Small intestine (tissue), 7 donors: ENCODE data around the gene NACA2. TPM values are rescaled to one million over a fixed set of nuclear protein-coding genes. Genes with fewer than 3 reads are reported as not detected.

Experiments
- DNase-seq, 2 donors: peaks; one replicate each; pipeline versions ENCODE4 v3.0.0 to v3.0.0-alpha.2; 2013
- FAIRE-seq: peaks from 2 replicates; lab custom pipeline; 2012; peaks lifted over from hg19 to GRCh38; lab: Jason Lieb, UNC
- H3K27ac ChIP-seq, 3 donors: one replicate each; pipeline ENCODE4 v1.5.1; 2013; ENCODE audit warnings: low read length in 2 of 3, mild to moderate bottlenecking in 2 of 3, control low read depth in 1 of 3, inconsistent platforms in 1 of 3, low read depth in 1 of 3, moderate library complexity in 1 of 3
- H3K27me3 ChIP-seq, 3 donors: one replicate each; pipeline ENCODE4 v1.6.1; 2013; ENCODE audit warnings: low read length in 3 of 3, inconsistent platforms in 1 of 3; ENCODE audit not compliant: control insufficient read depth in 3 of 3, insufficient read depth in 3 of 3
- H3K36me3 ChIP-seq, 3 donors: one replicate each; pipeline ENCODE4 v1.6.1; 2013; ENCODE audit warnings: low read length in 3 of 3, inconsistent platforms in 1 of 3, low read depth in 1 of 3, mild to moderate bottlenecking in 1 of 3, moderate library complexity in 1 of 3; ENCODE audit not compliant: control insufficient read depth in 3 of 3, insufficient read depth in 2 of 3
- H3K4me1 ChIP-seq, 3 donors: one replicate each; pipeline ENCODE4 v1.6.1; 2013; ENCODE audit warnings: low read length in 2 of 3, inconsistent platforms in 1 of 3, low read depth in 1 of 3, mild to moderate bottlenecking in 1 of 3, moderate library complexity in 1 of 3; ENCODE audit not compliant: control insufficient read depth in 3 of 3, insufficient read depth in 2 of 3
- H3K4me3 ChIP-seq, 3 donors: one replicate each; pipeline ENCODE4 v1.5.1; 2013; ENCODE audit warnings: low read length in 3 of 3, control low read depth in 1 of 3, inconsistent platforms in 1 of 3, low read depth in 1 of 3, mild to moderate bottlenecking in 1 of 3, moderate library complexity in 1 of 3
- H3K9me3 ChIP-seq, 2 donors: one replicate each; pipeline ENCODE4 v1.6.1; 2013; ENCODE audit warnings: low read depth in 1 of 2, low read length in 1 of 2; ENCODE audit not compliant: control insufficient read depth in 2 of 2, insufficient read depth in 1 of 2
- WGBS, 3 donors: extraction: QIAGEN DNeasy Blood & Tissue Kit; methylation state at CpG; one replicate each; pipeline ENCODE4 v1.1.7; 2013; 5-methylcytosine and 5-hydroxymethylcytosine counted together
- polyA plus RNA-seq, 4 donors: library from polyadenylated mRNA; stranded (reverse) in 3 of 4; unstranded in 1 of 4; fragments of 200-250 nt in 3 of 4; fragments of 120-200 nt in 1 of 4; gene quantifications; one replicate each; pipeline versions ENCODE4 v1.2.1 to v1.2.3, GENCODE V29; 2013
- donor health status: healthy with polysubstance abuse.
- donor health status: control.
- donor health status: control.
- donor health status: Bipolar disorder and iron deficiency.
- donor health status: healthy.

NACA2 gene
- polyA plus RNA-seq, 4 donors = 0.38 TPM; not detected in 3

DNA sequence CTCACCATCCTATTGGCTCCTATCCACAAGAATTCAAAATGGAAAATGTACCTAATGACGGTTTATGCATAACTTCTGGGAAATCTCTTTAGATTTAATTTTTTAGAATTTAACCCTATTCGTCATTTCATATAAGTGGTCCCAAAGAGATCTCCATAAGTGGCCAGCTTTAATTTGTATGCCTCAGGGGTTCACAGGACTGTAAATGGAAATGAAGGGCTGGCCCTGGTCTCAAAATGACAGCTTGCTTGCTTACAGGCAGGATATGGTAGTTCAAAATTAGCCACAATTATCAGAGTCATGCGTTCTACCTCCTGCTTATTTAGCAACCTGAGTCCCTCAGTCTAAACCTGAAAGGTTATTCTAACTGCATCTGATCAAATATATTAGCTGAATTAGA is 6.6 kb upstream of the NACA2 start:
- H3K9me3 ChIP-seq = no peaks in the 10 kb centered on the region
- H3K4me1 ChIP-seq = no peaks in the 10 kb centered on the region
- no peak overlapping the region for H3K4me3 ChIP-seq
- no peaks in the 10 kb centered on the region for H3K36me3 ChIP-seq
- H3K27ac ChIP-seq = no peak overlapping the region
- H3K27me3 ChIP-seq = peaks cover 0 to 12% (median 4%) of the 10 kb centered on the region in 3 donors
- WGBS, 3 donors = 85 to 90% (median 89%) methylated on average over 3 of the region's 3 CpGs
- no peak for FAIRE-seq
- DNase-seq = no peak

DNA sequence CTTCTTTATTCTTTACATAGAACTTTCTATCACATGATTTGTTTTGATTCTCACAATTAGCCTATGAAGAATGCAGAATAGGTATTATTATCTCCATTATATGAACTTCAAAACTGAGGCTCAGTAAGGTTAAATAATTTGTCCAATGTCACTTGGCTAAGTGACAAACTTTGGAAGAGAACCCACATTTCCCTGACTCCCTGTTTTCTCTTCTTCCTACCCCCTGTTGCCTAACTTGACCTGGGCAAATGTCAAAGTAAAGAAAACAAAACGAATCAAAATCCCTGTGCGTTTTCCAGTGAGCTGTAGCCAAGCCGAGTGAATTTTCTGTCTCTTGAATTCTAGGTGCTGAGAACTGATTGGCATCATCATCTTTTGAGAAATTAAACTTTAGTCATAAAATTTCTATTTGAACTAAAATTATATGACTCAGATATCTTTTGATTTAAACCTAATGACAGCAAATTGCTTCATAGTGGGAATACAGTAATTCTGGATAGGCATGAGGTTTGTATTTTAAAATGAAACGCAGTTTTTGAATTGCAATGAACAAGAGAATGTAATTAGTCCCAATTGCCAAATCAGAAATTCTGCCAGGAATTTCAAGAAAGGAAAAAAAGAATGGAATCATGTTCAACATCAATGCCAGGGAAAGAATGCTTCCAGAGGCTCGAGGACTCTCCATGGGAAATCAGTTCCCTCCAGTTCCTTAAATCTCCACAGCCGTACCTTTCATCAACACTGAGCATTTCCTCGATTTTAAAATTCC is 4.6 kb upstream of the NACA2 start:
- DNase-seq (no peak), FAIRE-seq (no peak)
- Histone ChIP-seq H3K9me3 (no peaks in the 10 kb centered on the region), H3K27ac (no peak overlapping the region), H3K27me3 (peaks cover 0 to 16% (median 7%) of the 10 kb centered on the region in 3 donors), H3K36me3 (no peaks in the 10 kb centered on the region), H3K4me3 (no peak overlapping the region), H3K4me1 (no peaks in the 10 kb centered on the region)
- WGBS, 3 donors = 53 to 67% (median 67%) methylated on average over 7 of the region's 7 CpGs

DNA sequence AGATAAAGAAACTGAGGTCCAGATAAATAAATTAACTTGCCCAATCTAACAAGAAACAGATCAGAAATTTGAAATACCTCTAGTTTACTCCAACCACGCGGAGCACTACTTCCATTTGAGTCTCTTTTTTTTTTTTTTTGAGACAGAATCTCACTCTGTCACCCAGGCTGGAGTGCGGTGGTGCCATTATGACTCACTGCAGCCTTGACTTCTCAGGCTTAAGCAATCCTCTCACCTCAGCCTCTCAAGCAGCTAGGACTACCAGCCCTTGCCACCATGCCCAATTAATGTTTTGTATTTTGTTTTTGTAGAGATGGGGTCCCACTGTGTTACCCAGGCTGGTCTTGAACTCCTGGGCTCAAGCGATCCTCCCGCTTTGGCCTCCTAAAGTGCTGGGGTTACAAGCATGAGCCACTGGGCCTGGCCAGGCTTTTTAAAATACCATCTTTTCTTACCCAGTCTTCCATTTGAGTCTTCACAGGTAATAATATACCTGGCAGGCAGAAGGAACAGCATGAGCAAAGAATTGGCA is 3.3 kb upstream of the NACA2 start:
- Histone ChIP-seq H3K4me3 (no peak overlapping the region), H3K9me3 (no peaks in the 10 kb centered on the region), H3K27me3 (peaks cover 0 to 16% (median 7%) of the 10 kb centered on the region in 3 donors), H3K36me3 (no peaks in the 10 kb centered on the region), H3K4me1 (no peaks in the 10 kb centered on the region), H3K27ac (no peak overlapping the region)
- WGBS, 3 donors = 88 to 91% (median 89%) methylated on average over 5 of the region's 5 CpGs
- DNase-seq (no peak), FAIRE-seq (no peak)

DNA sequence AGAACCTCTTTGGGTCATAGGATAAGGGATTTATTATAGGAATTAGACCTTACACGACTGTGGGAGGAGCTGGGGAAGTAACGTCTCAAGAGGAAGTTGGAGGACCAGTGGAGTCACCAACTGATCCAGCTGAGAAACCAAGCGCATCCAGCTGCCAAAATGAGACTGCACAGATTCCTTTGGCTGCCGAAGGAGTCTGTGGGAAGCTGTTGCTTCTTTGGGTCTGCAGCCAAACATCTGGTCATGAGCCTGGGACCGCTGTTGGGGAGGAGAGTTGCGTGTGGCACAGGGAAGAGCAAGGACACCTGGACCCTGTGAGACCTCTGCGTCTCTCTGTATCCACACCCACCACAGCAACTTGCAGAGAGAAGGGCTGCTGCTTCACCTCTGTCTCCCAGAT is 2.4 kb upstream of the NACA2 start:
- H3K9me3 ChIP-seq = no peaks in the 10 kb centered on the region
- no peaks in the 10 kb centered on the region for H3K4me1 ChIP-seq
- WGBS, 3 donors = 48 to 70% (median 67%) methylated on average over 7 of the region's 7 CpGs
- no peak overlapping the region for H3K4me3 ChIP-seq
- H3K36me3 ChIP-seq = no peaks in the 10 kb centered on the region
- no peak for DNase-seq
- no peak for FAIRE-seq
- H3K27me3 ChIP-seq = peaks cover 0 to 16% (median 7%) of the 10 kb centered on the region in 3 donors
- H3K27ac ChIP-seq = no peak overlapping the region

DNA sequence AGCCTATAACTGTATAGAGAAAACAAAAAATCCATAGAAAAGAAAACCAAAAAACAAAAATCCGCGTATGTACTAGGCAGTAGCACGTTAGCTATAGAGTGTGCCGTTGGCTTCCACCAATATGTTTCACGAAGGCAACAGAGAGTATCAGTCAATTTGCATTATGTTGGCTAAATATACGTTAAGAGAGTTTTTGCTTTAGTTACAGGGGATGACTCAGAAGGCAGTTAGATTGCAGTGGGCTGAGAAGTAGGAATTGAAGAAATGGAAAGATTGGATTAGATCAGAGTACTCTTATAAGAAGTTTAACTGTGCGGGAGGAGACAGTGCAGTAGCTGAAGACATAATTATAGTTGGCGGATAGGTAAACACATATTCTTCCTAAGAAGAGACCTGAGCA is 911 bp upstream of the NACA2 start:
- FAIRE-seq (no peak), DNase-seq (no peak)
- Histone ChIP-seq H3K27ac (no peak overlapping the region), H3K9me3 (no peaks in the 10 kb centered on the region), H3K36me3 (no peaks in the 10 kb centered on the region), H3K4me3 (no peak overlapping the region), H3K4me1 (no peaks in the 10 kb centered on the region), H3K27me3 (peaks cover 0 to 14% (median 5%) of the 10 kb centered on the region in 3 donors)
- 90 to 93% (median 92%) methylated on average over 8 of the region's 8 CpGs for WGBS, 3 donors

GRCh38 chr17:61589990-61590389 is 1.0 kb downstream of the NACA2 start:
- Histone ChIP-seq H3K27ac (no peak overlapping the region), H3K36me3 (no peaks in the 10 kb centered on the region), H3K9me3 (no peaks in the 10 kb centered on the region), H3K4me3 (no peak overlapping the region), H3K4me1 (no peaks in the 10 kb centered on the region), H3K27me3 (peaks cover 0 to 10% (median 3%) of the 10 kb centered on the region in 3 donors)
- 94 to 95% (median 94%) methylated on average over 5 of the region's 5 CpGs for WGBS, 3 donors
- FAIRE-seq = no peak
- no peak for DNase-seq

GRCh38 chr17:61587807-61588660 is 3.0 kb downstream of the NACA2 start:
- Histone ChIP-seq H3K4me3 (no peak overlapping the region), H3K9me3 (no peaks in the 10 kb centered on the region), H3K27ac (no peak overlapping the region), H3K4me1 (no peaks in the 10 kb centered on the region), H3K36me3 (no peaks in the 10 kb centered on the region), H3K27me3 (peaks cover 0 to 4% (median 3%) of the 10 kb centered on the region in 3 donors)
- no peak for DNase-seq
- FAIRE-seq = no peak
- WGBS, 3 donors = 34 to 70% (median 56%) methylated on average over 4 of the region's 4 CpGs

DNA sequence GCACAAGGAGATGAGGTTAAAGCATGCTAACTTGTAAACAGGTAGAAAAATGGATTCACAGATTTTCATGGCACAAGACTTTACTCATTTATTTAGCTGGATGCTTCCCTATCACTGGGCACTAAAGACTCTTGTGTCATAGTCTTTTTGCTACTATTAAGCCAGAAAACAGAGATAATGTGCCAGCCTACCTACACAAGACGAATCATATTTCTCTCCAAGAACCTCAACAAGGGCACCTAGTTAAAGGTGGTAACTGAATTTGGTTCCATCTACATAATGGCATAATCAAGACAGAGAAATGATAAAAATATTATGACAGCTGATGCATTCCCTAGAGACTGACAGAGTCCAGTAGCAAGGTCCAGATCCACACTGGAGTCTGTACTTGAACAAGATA is 3.8 kb downstream of the NACA2 start:
- Histone ChIP-seq H3K27ac (no peak overlapping the region), H3K4me3 (no peak overlapping the region), H3K27me3 (peaks cover 0 to 4% (median 3%) of the 10 kb centered on the region in 3 donors), H3K9me3 (no peaks in the 10 kb centered on the region), H3K36me3 (no peaks in the 10 kb centered on the region), H3K4me1 (no peaks in the 10 kb centered on the region)
- no peak for FAIRE-seq
- DNase-seq = no peak
- 89 to 95% (median 93%) methylated on average over 1 of the region's 1 CpG for WGBS, 3 donors
